Liver (tissue), 3 donors: ENCODE measurements around the gene ADCY7.

Experiments used
- ATF3 ChIP-seq: IDR thresholded peaks from 2 replicates; pipeline ENCODE4 v1.6.1; 2016; ENCODE audit warnings: antibody characterized with exemption
- GABPA ChIP-seq, 2 donors: IDR thresholded peaks in 1 of 2; conservative IDR thresholded peaks in 1 of 2; 2 replicates each; pipeline ENCODE4 v1.6.1; 2016; ENCODE audit warnings: antibody characterized with exemption in 2 of 2, mild to moderate bottlenecking in 1 of 2, moderate library complexity in 1 of 2
- JUND ChIP-seq, 2 donors: IDR thresholded peaks; 2 replicates each; pipeline ENCODE4 v1.6.1; 2016; ENCODE audit warnings: antibody characterized with exemption in 2 of 2
- REST ChIP-seq: IDR thresholded peaks from 2 replicates; pipeline ENCODE4 v1.6.1; 2016; ENCODE audit warnings: antibody characterized with exemption, mild to moderate bottlenecking
- SP1 ChIP-seq: IDR thresholded peaks from 2 replicates; pipeline ENCODE4 v1.6.1; 2018; ENCODE audit warnings: antibody characterized with exemption, mild to moderate bottlenecking
- TAF1 ChIP-seq: conservative IDR thresholded peaks from 2 replicates; pipeline ENCODE4 v1.6.1; 2016; ENCODE audit warnings: antibody characterized with exemption, mild to moderate bottlenecking
- YY1 ChIP-seq: IDR thresholded peaks from 2 replicates; pipeline ENCODE4 v1.6.1; 2016; ENCODE audit warnings: antibody characterized with exemption, mild to moderate bottlenecking
- TF ChIP-seq, protein P1 (sequence below): fragments of 150-350 bp; IDR thresholded peaks from 2 replicates; pipeline ENCODE4 v1.5.1; 2017; ENCODE audit warnings: improper control_type of control experiment, low read depth, low read length; ENCODE audit not compliant: missing input control
- TF ChIP-seq, protein P2 (sequence below): IDR thresholded peaks from 2 replicates; pipeline ENCODE4 v1.6.1; 2016; ENCODE audit warnings: antibody characterized with exemption
- TF ChIP-seq, protein P3 (sequence below): IDR thresholded peaks from 2 replicates; pipeline ENCODE4 v1.6.1; 2016; ENCODE audit warnings: antibody characterized with exemption
- donor health status: healthy.
- donor health status: healthy.

DNA sequence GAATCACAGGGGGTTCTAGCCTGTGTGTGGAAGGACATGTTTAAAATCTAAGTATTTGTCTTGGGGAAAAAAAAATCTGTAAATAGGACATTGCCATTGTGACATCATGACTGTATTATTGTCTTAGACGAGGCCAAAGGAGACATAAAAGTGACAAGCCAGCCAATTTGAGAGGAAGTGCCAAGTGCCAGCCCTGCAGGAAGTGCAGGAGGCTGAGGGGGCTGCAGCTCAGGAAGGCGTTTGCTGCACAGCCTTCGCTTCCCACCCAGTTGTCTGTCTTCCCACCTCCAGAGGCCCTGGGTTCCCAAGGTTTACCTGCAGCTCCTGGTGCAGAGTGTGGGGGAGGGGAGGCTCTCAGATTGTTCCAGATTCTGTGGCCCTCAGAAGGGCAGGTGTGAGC is 1.3 kb downstream of the ADCY7 start:
- TF ChIP-seq, protein P1, sequence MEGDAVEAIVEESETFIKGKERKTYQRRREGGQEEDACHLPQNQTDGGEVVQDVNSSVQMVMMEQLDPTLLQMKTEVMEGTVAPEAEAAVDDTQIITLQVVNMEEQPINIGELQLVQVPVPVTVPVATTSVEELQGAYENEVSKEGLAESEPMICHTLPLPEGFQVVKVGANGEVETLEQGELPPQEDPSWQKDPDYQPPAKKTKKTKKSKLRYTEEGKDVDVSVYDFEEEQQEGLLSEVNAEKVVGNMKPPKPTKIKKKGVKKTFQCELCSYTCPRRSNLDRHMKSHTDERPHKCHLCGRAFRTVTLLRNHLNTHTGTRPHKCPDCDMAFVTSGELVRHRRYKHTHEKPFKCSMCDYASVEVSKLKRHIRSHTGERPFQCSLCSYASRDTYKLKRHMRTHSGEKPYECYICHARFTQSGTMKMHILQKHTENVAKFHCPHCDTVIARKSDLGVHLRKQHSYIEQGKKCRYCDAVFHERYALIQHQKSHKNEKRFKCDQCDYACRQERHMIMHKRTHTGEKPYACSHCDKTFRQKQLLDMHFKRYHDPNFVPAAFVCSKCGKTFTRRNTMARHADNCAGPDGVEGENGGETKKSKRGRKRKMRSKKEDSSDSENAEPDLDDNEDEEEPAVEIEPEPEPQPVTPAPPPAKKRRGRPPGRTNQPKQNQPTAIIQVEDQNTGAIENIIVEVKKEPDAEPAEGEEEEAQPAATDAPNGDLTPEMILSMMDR, result no peak
- no peak for TF ChIP-seq YY1
- no peak for TF ChIP-seq SP1
- TF ChIP-seq GABPA (IDR thresholded peaks at IDR 0.05 in 1 of 2, conservative IDR thresholded peaks at IDR 0.05 in 1 of 2), result no peak
- no peak for TF ChIP-seq REST
- TF ChIP-seq ATF3, result no peak
- TF ChIP-seq JUND (IDR thresholded peaks at IDR 0.05), result no peak
- TF ChIP-seq, protein P2, sequence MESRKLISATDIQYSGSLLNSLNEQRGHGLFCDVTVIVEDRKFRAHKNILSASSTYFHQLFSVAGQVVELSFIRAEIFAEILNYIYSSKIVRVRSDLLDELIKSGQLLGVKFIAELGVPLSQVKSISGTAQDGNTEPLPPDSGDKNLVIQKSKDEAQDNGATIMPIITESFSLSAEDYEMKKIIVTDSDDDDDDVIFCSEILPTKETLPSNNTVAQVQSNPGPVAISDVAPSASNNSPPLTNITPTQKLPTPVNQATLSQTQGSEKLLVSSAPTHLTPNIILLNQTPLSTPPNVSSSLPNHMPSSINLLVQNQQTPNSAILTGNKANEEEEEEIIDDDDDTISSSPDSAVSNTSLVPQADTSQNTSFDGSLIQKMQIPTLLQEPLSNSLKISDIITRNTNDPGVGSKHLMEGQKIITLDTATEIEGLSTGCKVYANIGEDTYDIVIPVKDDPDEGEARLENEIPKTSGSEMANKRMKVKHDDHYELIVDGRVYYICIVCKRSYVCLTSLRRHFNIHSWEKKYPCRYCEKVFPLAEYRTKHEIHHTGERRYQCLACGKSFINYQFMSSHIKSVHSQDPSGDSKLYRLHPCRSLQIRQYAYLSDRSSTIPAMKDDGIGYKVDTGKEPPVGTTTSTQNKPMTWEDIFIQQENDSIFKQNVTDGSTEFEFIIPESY, result no peak
- TF ChIP-seq TAF1, result no peak
- TF ChIP-seq, protein P3, sequence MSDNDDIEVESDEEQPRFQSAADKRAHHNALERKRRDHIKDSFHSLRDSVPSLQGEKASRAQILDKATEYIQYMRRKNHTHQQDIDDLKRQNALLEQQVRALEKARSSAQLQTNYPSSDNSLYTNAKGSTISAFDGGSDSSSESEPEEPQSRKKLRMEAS, result no peak
